Measurements from ENCODE around the gene LHPP. TPM values are rescaled to one million over a fixed set of nuclear protein-coding genes. Genes with fewer than 3 reads are reported as not detected.
A peak's percentile ranks its signal among the peaks of the same experiment; 100 is the strongest.

Gene LHPP
- total and polyA plus RNA-seq, 8 donors, result 8.5 to 48.7 (median 17.0) TPM

DNA sequence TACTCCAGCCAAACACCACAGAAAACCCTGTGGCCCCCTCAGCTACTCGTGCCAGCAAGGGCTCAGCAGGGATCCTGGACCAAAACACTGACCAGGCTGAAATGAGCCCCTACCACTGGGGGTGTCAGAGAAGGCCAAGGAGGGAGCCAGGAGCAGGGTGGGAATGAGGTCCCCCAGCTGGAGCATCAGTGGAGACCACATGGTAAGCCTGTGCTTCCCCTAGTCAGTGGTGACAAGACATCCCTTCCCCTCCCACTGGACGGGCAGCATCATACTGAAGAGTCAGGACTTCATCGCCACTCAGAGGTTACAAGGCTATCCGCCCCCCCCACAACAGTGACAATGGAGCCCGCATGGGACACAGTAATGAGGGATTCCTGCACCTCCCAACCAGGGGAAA lies 99.6 kb downstream of the LHPP start:
- no peaks in the 10 kb centered on the region for H3K36me3 ChIP-seq
- H3K27me3 ChIP-seq, result no peaks in the 10 kb centered on the region
- peak overlapping the region in 4 of 5 donors; percentile 52 to 86 (median 74) for H3K27ac ChIP-seq
- WGBS, 5 donors, result 77 to 91% (median 85%) methylated on average over 4 to 5 of the region's 5 CpGs
- intact Hi-C loops (cut with DNase I; ENCODE audit: low total_unique reads), result no loop called here
- H3K4me1 ChIP-seq, result peaks cover 17 to 44% (median 22%) of the 10 kb centered on the region in 4 donors
- TF ChIP-seq EP300 (IDR thresholded peaks at IDR 0.05), result no peak
- TF ChIP-seq, protein P1, sequence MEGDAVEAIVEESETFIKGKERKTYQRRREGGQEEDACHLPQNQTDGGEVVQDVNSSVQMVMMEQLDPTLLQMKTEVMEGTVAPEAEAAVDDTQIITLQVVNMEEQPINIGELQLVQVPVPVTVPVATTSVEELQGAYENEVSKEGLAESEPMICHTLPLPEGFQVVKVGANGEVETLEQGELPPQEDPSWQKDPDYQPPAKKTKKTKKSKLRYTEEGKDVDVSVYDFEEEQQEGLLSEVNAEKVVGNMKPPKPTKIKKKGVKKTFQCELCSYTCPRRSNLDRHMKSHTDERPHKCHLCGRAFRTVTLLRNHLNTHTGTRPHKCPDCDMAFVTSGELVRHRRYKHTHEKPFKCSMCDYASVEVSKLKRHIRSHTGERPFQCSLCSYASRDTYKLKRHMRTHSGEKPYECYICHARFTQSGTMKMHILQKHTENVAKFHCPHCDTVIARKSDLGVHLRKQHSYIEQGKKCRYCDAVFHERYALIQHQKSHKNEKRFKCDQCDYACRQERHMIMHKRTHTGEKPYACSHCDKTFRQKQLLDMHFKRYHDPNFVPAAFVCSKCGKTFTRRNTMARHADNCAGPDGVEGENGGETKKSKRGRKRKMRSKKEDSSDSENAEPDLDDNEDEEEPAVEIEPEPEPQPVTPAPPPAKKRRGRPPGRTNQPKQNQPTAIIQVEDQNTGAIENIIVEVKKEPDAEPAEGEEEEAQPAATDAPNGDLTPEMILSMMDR (IDR thresholded peaks at IDR 0.05), result no peak
- TF ChIP-seq POLR2AphosphoS5 (IDR thresholded peaks at IDR 0.05), result no peak
- TF ChIP-seq POLR2A (IDR thresholded peaks at IDR 0.05), result no peak
- no peak overlapping the region for H3K4me3 ChIP-seq
- no peaks in the 10 kb centered on the region for H3K9me3 ChIP-seq
- no peak for DNase-seq

DNA sequence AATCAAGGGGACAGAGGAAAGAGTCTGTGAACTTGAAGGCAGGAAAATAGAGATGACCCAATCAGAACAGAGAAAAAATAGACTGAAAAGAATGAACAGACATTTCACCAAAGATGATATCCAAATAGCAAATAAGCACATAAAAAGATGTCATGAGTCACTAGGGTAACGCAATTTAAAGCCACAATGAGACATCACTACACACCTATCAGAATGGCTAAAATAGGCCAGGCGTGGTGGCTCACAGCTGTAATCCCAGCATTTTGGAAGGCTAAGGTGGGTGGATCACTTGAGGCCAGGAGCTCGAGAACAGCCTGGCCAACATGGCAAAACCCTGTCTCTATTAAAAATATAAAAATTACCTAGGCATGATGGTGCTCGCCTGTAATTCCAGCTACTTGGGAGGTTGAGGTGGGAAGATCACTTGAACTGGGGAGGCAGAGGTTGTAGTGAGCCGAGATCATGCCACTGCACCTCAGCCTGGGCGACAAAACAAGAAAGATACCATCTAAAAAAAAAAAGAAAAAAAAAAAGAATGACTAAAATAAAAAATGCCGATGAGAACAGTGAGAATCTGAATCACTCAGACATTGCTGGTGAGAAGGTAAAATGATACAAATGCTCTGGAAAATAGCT lies 100.9 kb downstream of the LHPP start:
- H3K27ac ChIP-seq, result no peak overlapping the region
- intact Hi-C loops (cut with DNase I; ENCODE audit: low total_unique reads), result no loop called here
- H3K4me1 ChIP-seq, result peaks cover 17 to 44% (median 22%) of the 10 kb centered on the region in 4 donors
- 83 to 94% (median 94%) methylated on average over 7 of the region's 7 CpGs for WGBS, 5 donors
- TF ChIP-seq EP300 (IDR thresholded peaks at IDR 0.05), result no peak
- no peak for TF ChIP-seq POLR2AphosphoS5 (IDR thresholded peaks at IDR 0.05)
- TF ChIP-seq POLR2A (IDR thresholded peaks at IDR 0.05), result no peak
- TF ChIP-seq, protein P1 (IDR thresholded peaks at IDR 0.05), result no peak
- DNase-seq, result no peak
- no peak overlapping the region for H3K4me3 ChIP-seq
- no peaks in the 10 kb centered on the region for H3K9me3 ChIP-seq
- H3K27me3 ChIP-seq, result no peaks in the 10 kb centered on the region
- H3K36me3 ChIP-seq, result no peaks in the 10 kb centered on the region

DNA sequence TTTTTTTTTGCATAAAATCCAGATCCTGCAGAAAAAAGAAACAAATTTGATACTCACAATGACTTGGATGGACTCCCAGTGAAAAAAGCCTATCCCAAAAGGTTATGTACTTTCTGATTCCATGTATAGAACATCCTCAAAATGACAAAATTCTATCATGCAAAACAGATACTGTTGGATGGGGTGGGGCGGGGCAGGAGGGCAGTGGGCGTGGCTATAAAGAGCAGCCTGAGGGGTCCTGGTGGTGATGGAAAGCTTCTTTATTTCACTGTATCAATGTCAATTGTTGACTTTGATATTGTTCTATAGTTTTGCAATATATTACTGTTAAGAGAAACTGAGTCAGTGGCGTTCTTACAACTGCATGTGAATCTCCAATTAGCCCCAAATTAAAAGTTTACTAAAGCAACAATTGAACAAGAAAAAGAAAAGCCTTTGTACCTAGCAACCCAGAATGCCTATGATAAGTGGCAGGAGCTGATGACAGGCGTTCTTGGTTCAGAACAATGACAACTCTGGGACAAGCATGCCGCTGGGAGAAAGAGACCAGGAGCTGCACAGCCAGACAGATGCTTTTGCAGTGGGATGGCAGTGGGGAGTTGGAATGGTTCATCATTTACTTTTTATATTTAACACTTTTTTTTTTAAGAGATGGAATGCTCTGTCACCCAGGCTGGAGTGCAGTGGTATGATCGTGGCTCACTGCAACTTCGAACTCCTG lies 101.9 kb downstream of the LHPP start:
- TF ChIP-seq EP300 (IDR thresholded peaks at IDR 0.05) (no peak), POLR2A (IDR thresholded peaks at IDR 0.05) (no peak), POLR2AphosphoS5 (IDR thresholded peaks at IDR 0.05) (no peak)
- TF ChIP-seq, protein P1 (IDR thresholded peaks at IDR 0.05), result no peak
- H3K9me3 ChIP-seq, result no peaks in the 10 kb centered on the region
- no peaks in the 10 kb centered on the region for H3K27me3 ChIP-seq
- H3K4me1 ChIP-seq, result peaks cover 17 to 41% (median 22%) of the 10 kb centered on the region in 4 donors
- no peaks in the 10 kb centered on the region for H3K36me3 ChIP-seq
- intact Hi-C loops (cut with DNase I; ENCODE audit: low total_unique reads), result no loop called here
- no peak overlapping the region for H3K27ac ChIP-seq
- no peak for DNase-seq
- H3K4me3 ChIP-seq, result no peak overlapping the region
- WGBS, 5 donors, result 90 to 94% (median 93%) methylated on average over 7 of the region's 7 CpGs

DNA sequence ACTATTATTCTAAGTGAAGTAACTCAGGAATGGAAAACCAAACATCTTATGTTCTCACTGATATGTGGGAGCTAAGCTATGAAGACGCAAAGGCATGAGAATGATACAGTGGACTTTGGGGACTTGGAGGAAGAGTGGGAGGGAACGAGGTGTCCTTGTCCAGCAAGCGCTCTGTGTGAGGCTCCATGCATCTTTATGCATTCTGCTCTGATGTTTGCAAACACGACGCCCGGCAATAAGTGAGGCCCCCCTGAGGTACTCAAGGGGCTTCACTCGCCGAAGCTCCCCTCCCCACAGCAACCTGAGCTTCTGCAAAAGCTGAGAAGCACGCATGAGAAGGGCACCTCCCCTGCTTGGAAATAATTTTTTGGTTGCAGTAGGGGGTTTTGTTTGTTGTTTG lies 103.3 kb downstream of the LHPP start:
- H3K9me3 ChIP-seq, result no peaks in the 10 kb centered on the region
- TF ChIP-seq POLR2AphosphoS5 (IDR thresholded peaks at IDR 0.05), result no peak
- H3K4me3 ChIP-seq, result no peak overlapping the region
- no peak for DNase-seq
- H3K27me3 ChIP-seq, result no peaks in the 10 kb centered on the region
- 70 to 88% (median 80%) methylated on average over 9 of the region's 9 CpGs for WGBS, 5 donors
- H3K4me1 ChIP-seq, result peaks cover 10 to 28% (median 13%) of the 10 kb centered on the region in 4 donors
- H3K36me3 ChIP-seq, result no peaks in the 10 kb centered on the region
- intact Hi-C loops (cut with DNase I; ENCODE audit: low total_unique reads), result no loop called here
- H3K27ac ChIP-seq, result no peak overlapping the region
